ENCODE data around the gene FLNC. TPM values are rescaled to one million over a fixed set of nuclear protein-coding genes. Genes with fewer than 3 reads are reported as not detected.

The FLNC gene
- total RNA-seq, 1 experiment from 2014 or later, result 93.1 TPM

GRCh38 chr7:128826512-128826911, 3.7 kb upstream of the FLNC start:
- H3K27me3 ChIP-seq, result no peaks in the 10 kb centered on the region
- H3K9me3 ChIP-seq, result no peaks in the 10 kb centered on the region
- DNase-seq, result no peak
- peaks cover 3% of the 10 kb centered on the region; the same call in 1 of the 2 replicates for H3K36me3 ChIP-seq
- H3K4me3 ChIP-seq, result no peak overlapping the region

GRCh38 chr7:128826916-128827247, 3.3 kb upstream of the FLNC start:
- Histone ChIP-seq H3K27me3 (no peaks in the 10 kb centered on the region), H3K36me3 (peaks cover 3% of the 10 kb centered on the region; the same call in 1 of the 2 replicates), H3K9me3 (no peaks in the 10 kb centered on the region), H3K4me3 (no peak overlapping the region)
- no peak for DNase-seq

GRCh38 chr7:128827248-128827958, 2.8 kb upstream of the FLNC start:
- Histone ChIP-seq H3K36me3 (peaks cover 3% of the 10 kb centered on the region; the same call in 1 of the 2 replicates), H3K4me3 (no peak overlapping the region), H3K9me3 (no peaks in the 10 kb centered on the region), H3K27me3 (no peaks in the 10 kb centered on the region)
- DNase-seq, result peak; percentile 92

- H3K9me3 ChIP-seq, result no peaks in the 10 kb centered on the region
- H3K27me3 ChIP-seq, result no peaks in the 10 kb centered on the region
- no peak overlapping the region for H3K4me3 ChIP-seq
- H3K36me3 ChIP-seq, result peaks cover 3% of the 10 kb centered on the region; the same call in 1 of the 2 replicates
- peak; percentile 49 for DNase-seq
These were observed 2.1 kb upstream of the FLNC start for GRCh38 chr7:128827971-128828711.

- Histone ChIP-seq H3K27me3 (no peaks in the 10 kb centered on the region), H3K4me3 (peak overlapping the region; percentile 75), H3K9me3 (no peaks in the 10 kb centered on the region), H3K36me3 (peaks cover 3% of the 10 kb centered on the region)
- DNase-seq, result peak; percentile 61
These were observed 627 bp upstream of the FLNC start for GRCh38 chr7:128829391-128830166.

- H3K36me3 ChIP-seq, result peaks cover 16% of the 10 kb centered on the region
- peak; percentile 67 for DNase-seq
These were observed 1.2 kb downstream of the FLNC start for GRCh38 chr7:128831178-128831993.

GRCh38 chr7:128831994-128832879, 2.0 kb downstream of the FLNC start:
- H3K27me3 ChIP-seq, result no peaks in the 10 kb centered on the region
- peak overlapping the region; percentile 75 for H3K4me3 ChIP-seq
- DNase-seq, result peak; percentile 67
- H3K36me3 ChIP-seq, result peaks cover 21% of the 10 kb centered on the region
- no peaks in the 10 kb centered on the region for H3K9me3 ChIP-seq

More at GRCh38 chr7:128831178-128831993, 1.2 kb downstream of the FLNC start:
- peak overlapping the region; percentile 75 for H3K4me3 ChIP-seq
- no peaks in the 10 kb centered on the region for H3K9me3 ChIP-seq
- no peaks in the 10 kb centered on the region for H3K27me3 ChIP-seq

GRCh38 chr7:128832880-128833147, 2.6 kb downstream of the FLNC start:
- Histone ChIP-seq H3K36me3 (peaks cover 26% of the 10 kb centered on the region), H3K4me3 (peak overlapping the region; percentile 75), H3K27me3 (no peaks in the 10 kb centered on the region), H3K9me3 (no peaks in the 10 kb centered on the region)
- no peak for DNase-seq

GRCh38 chr7:128833148-128833945, 3.1 kb downstream of the FLNC start:
- Histone ChIP-seq H3K27me3 (no peaks in the 10 kb centered on the region), H3K4me3 (peak overlapping the region; percentile 75), H3K36me3 (peaks cover 26% of the 10 kb centered on the region), H3K9me3 (no peaks in the 10 kb centered on the region)
- DNase-seq, result peak; percentile 87

GRCh38 chr7:128833946-128834325, 3.7 kb downstream of the FLNC start:
- peaks cover 26% of the 10 kb centered on the region for H3K36me3 ChIP-seq
- no peak overlapping the region; the same call in 1 of the 2 replicates for H3K4me3 ChIP-seq
- no peaks in the 10 kb centered on the region for H3K27me3 ChIP-seq
- no peak for DNase-seq
- no peaks in the 10 kb centered on the region for H3K9me3 ChIP-seq

- no peaks in the 10 kb centered on the region for H3K9me3 ChIP-seq
- no peak overlapping the region for H3K4me3 ChIP-seq
- DNase-seq, result no peak
- no peaks in the 10 kb centered on the region for H3K27me3 ChIP-seq
- H3K36me3 ChIP-seq, result peaks cover 36% of the 10 kb centered on the region
These were observed 5.1 kb downstream of the FLNC start for GRCh38 chr7:128835231-128835751.

- no peak overlapping the region for H3K4me3 ChIP-seq
- peak; percentile 56 for DNase-seq
- H3K36me3 ChIP-seq, result peaks cover 39% of the 10 kb centered on the region
- H3K9me3 ChIP-seq, result no peaks in the 10 kb centered on the region
- no peaks in the 10 kb centered on the region for H3K27me3 ChIP-seq
These were observed 5.8 kb downstream of the FLNC start for GRCh38 chr7:128835790-128836641.

- H3K27me3 ChIP-seq, result no peaks in the 10 kb centered on the region
- no peak overlapping the region for H3K4me3 ChIP-seq
- no peaks in the 10 kb centered on the region for H3K9me3 ChIP-seq
- no peak for DNase-seq
- H3K36me3 ChIP-seq, result peaks cover 43% of the 10 kb centered on the region
These were observed 6.6 kb downstream of the FLNC start for GRCh38 chr7:128836729-128837348.

- H3K9me3 ChIP-seq, result no peaks in the 10 kb centered on the region
- no peak for DNase-seq
- H3K27me3 ChIP-seq, result no peaks in the 10 kb centered on the region
- H3K36me3 ChIP-seq, result peaks cover 47% of the 10 kb centered on the region
- H3K4me3 ChIP-seq, result no peak overlapping the region
These were observed 7.3 kb downstream of the FLNC start for GRCh38 chr7:128837521-128837921.
